Naive thymus-derived CD4-positive, alpha-beta T cell (primary cell): ENCODE data around the gene TPBGL. TPM values are rescaled to one million over a fixed set of nuclear protein-coding genes. Genes with fewer than 3 reads are reported as not detected.

Source experiments
- ATAC-seq: fragments of 150-1000 bp; cut with Tn5 transposase; 2 replicates; pipeline ENCODE4 v1.10.0; 2021; ENCODE audit warnings: mild to moderate bottlenecking, moderate library complexity
- CTCF ChIA-PET: fragments of 350-600 bp; sonication (Branson Sonifier 250); formaldehyde crosslinking; loops from one replicate; lab custom pipeline; 2021; ENCODE audit warnings: antibody characterized with exemption; lab: Charles Lee
- POLR2A ChIA-PET: fragments of 350-600 bp; sonication (Branson Sonifier 250); formaldehyde crosslinking; loops from one replicate; lab custom pipeline; 2021; ENCODE audit warnings: antibody characterized with exemption, inconsistent platforms; lab: Charles Lee
- DNase-seq, 9 donors: peaks; one replicate each; pipeline versions ENCODE4 v3.0.0 to v3.0.0-alpha.2; 2020 to 2022; ENCODE audit warnings: mixed read lengths in 1 of 9
- H3K27ac ChIP-seq: one replicate; pipeline ENCODE4 v1.7.0; 2013; ENCODE audit warnings: mild to moderate bottlenecking, low read depth, low read length, moderate library complexity
- H3K27me3 ChIP-seq, 2 donors: one replicate each; pipeline ENCODE4 v1.7.0; 2013; ENCODE audit warnings: low read length in 2 of 2, mild to moderate bottlenecking in 2 of 2, moderate library complexity in 2 of 2; ENCODE audit not compliant: control insufficient read depth in 2 of 2, insufficient read depth in 2 of 2
- H3K36me3 ChIP-seq, 3 experiments: 1 replicate in 2 of 3; 2 replicates in 1 of 3; pipeline ENCODE4 v1.7.0; 2013; ENCODE audit warnings: low read length in 3 of 3, mild to moderate bottlenecking in 3 of 3, moderate library complexity in 1 of 3; ENCODE audit not compliant: insufficient read depth in 3 of 3, control insufficient read depth in 2 of 3
- H3K4me1 ChIP-seq, 2 donors: one replicate each; pipeline ENCODE4 v1.7.0; 2013; ENCODE audit warnings: low read length in 2 of 2, mild to moderate bottlenecking in 2 of 2, moderate library complexity in 1 of 2; ENCODE audit not compliant: control insufficient read depth in 2 of 2, insufficient read depth in 2 of 2
- H3K4me3 ChIP-seq: 2 replicates; pipeline ENCODE4 v1.7.0; 2013; ENCODE audit warnings: mild to moderate bottlenecking, low read length
- H3K9me3 ChIP-seq, 3 experiments: 1 replicate in 2 of 3; 2 replicates in 1 of 3; pipeline ENCODE4 v1.7.0; 2013; ENCODE audit warnings: low read length in 3 of 3; ENCODE audit not compliant: control insufficient read depth in 2 of 3
- H3K27ac Mint-ChIP-seq, 9 donors: one replicate each; pipeline ENCODE4 v1.8.0; 2020 to 2022; ENCODE audit warnings: mixed read lengths in 9 of 9, mild to moderate bottlenecking in 8 of 9, moderate library complexity in 5 of 9, inconsistent platforms in 2 of 9
- H3K27me3 Mint-ChIP-seq, 5 donors: one replicate each; pipeline ENCODE4 v1.8.0; 2021 to 2022; ENCODE audit warnings: mixed read lengths in 5 of 5, mild to moderate bottlenecking in 1 of 5
- H3K36me3 Mint-ChIP-seq, 5 donors: one replicate each; pipeline ENCODE4 v1.8.0; 2020 to 2022; ENCODE audit warnings: mixed read lengths in 5 of 5, mild to moderate bottlenecking in 3 of 5, inconsistent platforms in 1 of 5
- H3K4me1 Mint-ChIP-seq, 7 donors: one replicate each; pipeline ENCODE4 v1.8.0; 2020 to 2022; ENCODE audit warnings: mixed read lengths in 7 of 7, mild to moderate bottlenecking in 3 of 7, inconsistent platforms in 1 of 7
- H3K4me3 Mint-ChIP-seq, 10 donors: one replicate each; pipeline ENCODE4 v1.8.0; 2020 to 2022; ENCODE audit warnings: mild to moderate bottlenecking in 10 of 10, mixed read lengths in 10 of 10, moderate library complexity in 6 of 10, inconsistent platforms in 2 of 10
- H3K9me3 Mint-ChIP-seq, 11 donors: one replicate each; pipeline ENCODE4 v1.8.0; 2020 to 2022; ENCODE audit warnings: mixed read lengths in 11 of 11, mild to moderate bottlenecking in 4 of 11, inconsistent platforms in 1 of 11, moderate library complexity in 1 of 11
- intact Hi-C, 2 donors: fragments of 100-400 bp; cut with micrococcal nuclease; formaldehyde crosslinking; loops; one replicate each; pipeline ENCODE4 v1.15.1; 2023
- polyA plus RNA-seq, 2 donors: library from polyadenylated mRNA; unstranded; fragments of 300-500 nt; fragmentation: Illumina TruSeq; gene quantifications; one replicate each; pipeline ENCODE4 v1.2.3, GENCODE V29; 2021
- total RNA-seq, 6 experiments: library from RNA in 5 of 6; stranded (reverse) in 5 of 6; gene quantifications; 1 replicate in 5 of 6; 2 replicates in 1 of 6; pipeline ENCODE4 v1.2.3 and lab custom pipeline; 2021 to 2026

Gene TPBGL
- total and polyA plus RNA-seq, 7 experiments from 2014 or later: 0.15 to 0.58 (median 0.31) TPM; not detected in 1

DNA sequence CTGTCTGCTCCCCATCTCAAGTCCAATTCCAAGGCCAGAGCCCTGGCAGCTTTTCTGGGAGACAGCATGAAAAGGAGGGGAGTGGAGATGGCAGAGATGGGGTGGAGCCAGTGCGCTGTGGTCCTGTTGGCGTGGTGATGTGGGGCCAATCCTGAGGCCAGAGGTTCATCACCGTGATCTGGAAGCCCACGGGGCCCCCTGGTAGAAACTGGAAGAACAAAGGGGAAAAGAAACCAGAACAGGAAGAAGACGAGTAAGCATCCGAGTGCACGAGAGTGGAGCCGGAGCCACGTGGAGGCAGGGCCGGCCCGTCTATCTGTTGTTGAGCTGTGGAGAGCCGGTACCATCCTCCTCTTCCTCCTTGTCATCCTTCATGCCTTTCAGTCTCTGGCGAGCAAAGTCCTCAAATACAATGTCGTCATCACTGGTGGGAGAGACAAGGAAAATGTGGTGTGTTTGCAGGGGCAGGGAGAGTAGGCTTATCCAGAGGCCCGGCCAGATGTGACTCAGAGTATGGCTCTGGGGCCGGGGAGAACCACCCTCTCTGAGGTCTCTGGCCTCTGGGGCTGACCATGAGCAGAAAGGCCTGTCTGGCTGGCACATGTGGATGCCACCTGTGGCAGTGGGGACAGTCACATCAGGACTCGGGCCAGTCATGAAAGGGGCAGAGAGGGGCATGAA lies 25.4 kb downstream of the TPBGL start:
- ChIA-PET POLR2A (interaction anchor here (0.8 kb wide), 1 partner anchor 9 kb away, joined by 5 read pairs; no protein-coding TSS in a partner anchor), CTCF (interaction anchor here (1.0 to 5.3 kb wide), 3 partner anchors 8 to 15 kb away, joined by 3 to 45 read pairs (median 5); no protein-coding TSS in a partner anchor)
- Mint-ChIP-seq H3K4me3 (peak overlapping the region in 1 of 10 donors; percentile 16), H3K4me1 (peaks cover 21 to 48% (median 39%) of the 10 kb centered on the region in 7 donors), H3K9me3 (peaks cover 0 to 2% (median 0%) of the 10 kb centered on the region in 11 donors), H3K27ac (peak overlapping the region; percentile 23 to 87 (median 69)), H3K27me3 (no peaks in the 10 kb centered on the region), H3K36me3 (peaks cover 0 to 23% (median 3%) of the 10 kb centered on the region in 5 donors)
- H3K9me3 ChIP-seq: no peaks in the 10 kb centered on the region
- peak overlapping the region; percentile 18 for H3K27ac ChIP-seq
- ATAC-seq (peak; percentile 41), DNase-seq (no peak)
- peaks cover 0 to 28% (median 0%) of the 10 kb centered on the region in 3 experiments for H3K36me3 ChIP-seq
- intact Hi-C loops: no loop called here
- H3K4me1 ChIP-seq: peaks cover 12 to 25% of the 10 kb centered on the region in 2 donors
- no peaks in the 10 kb centered on the region for H3K27me3 ChIP-seq
- no peak overlapping the region for H3K4me3 ChIP-seq

- DNase-seq (no peak), ATAC-seq (no peak)
- Histone ChIP-seq H3K27me3 (no peaks in the 10 kb centered on the region), H3K4me3 (no peak overlapping the region), H3K36me3 (peaks cover 0 to 38% (median 0%) of the 10 kb centered on the region in 3 experiments), H3K9me3 (no peaks in the 10 kb centered on the region), H3K27ac (no peak overlapping the region), H3K4me1 (peaks cover 1 to 20% of the 10 kb centered on the region in 2 donors)
- Mint-ChIP-seq H3K9me3 (peaks cover 0 to 2% (median 0%) of the 10 kb centered on the region in 11 donors), H3K27ac (peak overlapping the region in 3 of 9 donors; percentile 43 to 87 (median 78)), H3K4me1 (peaks cover 18 to 46% (median 35%) of the 10 kb centered on the region in 7 donors), H3K27me3 (no peaks in the 10 kb centered on the region), H3K4me3 (no peak overlapping the region), H3K36me3 (peaks cover 0 to 29% (median 4%) of the 10 kb centered on the region in 5 donors)
- ChIA-PET POLR2A (interaction anchor here (1.2 kb wide), 1 partner anchor 127 kb away, joined by 3 read pairs; no protein-coding TSS in a partner anchor), CTCF (no interaction called here)
- intact Hi-C loops: no loop called here
These were observed 26.8 kb downstream of the TPBGL start for GRCh38 chr11:75267171-75267970.

DNA sequence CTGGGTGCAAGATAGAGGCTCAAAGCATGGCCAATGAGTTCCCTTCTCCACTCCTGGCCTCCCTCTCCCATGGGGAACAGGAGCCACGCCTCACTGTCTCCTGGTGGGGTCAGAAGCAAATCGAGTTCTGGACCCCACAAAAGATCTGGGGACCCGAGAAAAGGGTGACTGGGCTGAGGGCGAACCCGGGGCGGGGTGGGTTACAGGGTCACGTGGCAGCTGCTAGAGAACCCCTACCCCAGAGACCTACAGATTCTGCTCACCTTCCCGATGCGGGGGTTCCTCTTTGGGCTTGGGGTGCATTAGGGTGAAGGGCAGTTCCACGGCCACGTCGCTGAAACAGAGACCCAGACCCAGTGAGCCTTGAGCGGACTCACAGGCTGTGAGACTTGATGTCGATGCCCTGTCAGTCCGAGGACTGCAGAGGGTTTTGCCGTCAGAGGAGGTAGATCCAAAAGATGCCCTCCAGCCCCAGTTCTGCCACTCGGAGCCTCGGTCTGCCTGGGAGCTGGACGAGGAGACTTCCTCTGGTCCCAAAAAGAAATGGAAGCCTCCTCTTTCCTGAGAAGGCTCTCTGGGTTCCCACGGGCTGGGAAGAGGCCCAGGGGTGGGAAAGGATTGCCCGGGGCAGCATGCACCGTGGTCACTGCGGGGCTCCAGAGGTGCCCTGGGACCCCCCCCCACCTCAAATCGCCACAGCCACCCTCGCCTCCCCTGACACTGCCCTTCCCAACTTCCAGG lies 28.2 kb downstream of the TPBGL start:
- Histone ChIP-seq H3K36me3 (peaks cover 0 to 50% (median 4%) of the 10 kb centered on the region in 3 experiments), H3K4me1 (peaks cover 4 to 31% of the 10 kb centered on the region in 2 donors)

GRCh38 chr11:75269367-75269660 lies 28.7 kb downstream of the TPBGL start:
- ATAC-seq (no peak), DNase-seq (peak in 1 of 9 donors; percentile 0)
- H3K4me3 ChIP-seq: no peak overlapping the region
- intact Hi-C loops: no loop called here
- CTCF ChIA-PET: interaction anchor here (1.2 to 14.8 kb wide), 9 partner anchors 7 to 128 kb away, joined by 4 to 416 read pairs (median 22); no protein-coding TSS in a partner anchor
- H3K4me1 ChIP-seq: peaks cover 9 to 31% of the 10 kb centered on the region in 2 donors
- H3K4me3 Mint-ChIP-seq: no peak overlapping the region
- no peaks in the 10 kb centered on the region for H3K9me3 ChIP-seq
- H3K36me3 Mint-ChIP-seq: peaks cover 0 to 33% (median 5%) of the 10 kb centered on the region in 5 donors
- H3K9me3 Mint-ChIP-seq: peaks cover 0 to 2% (median 0%) of the 10 kb centered on the region in 11 donors
- no peaks in the 10 kb centered on the region for H3K27me3 ChIP-seq
- H3K27me3 Mint-ChIP-seq: no peaks in the 10 kb centered on the region
- POLR2A ChIA-PET: interaction anchor here (0.6 to 1.1 kb wide), 2 partner anchors 14 to 258 kb away, joined by 3 read pairs; no protein-coding TSS in a partner anchor
- H3K36me3 ChIP-seq: peaks cover 0 to 51% (median 4%) of the 10 kb centered on the region in 3 experiments
- H3K4me1 Mint-ChIP-seq: peaks cover 15 to 48% (median 39%) of the 10 kb centered on the region in 7 donors
- peak overlapping the region in 1 of 9 donors; percentile 14 for H3K27ac Mint-ChIP-seq
- no peak overlapping the region for H3K27ac ChIP-seq

More for the DNA sequence above, 28.2 kb downstream of the TPBGL start:
- Histone ChIP-seq H3K9me3 (no peaks in the 10 kb centered on the region), H3K27me3 (no peaks in the 10 kb centered on the region), H3K4me3 (no peak overlapping the region), H3K27ac (no peak overlapping the region)
- Mint-ChIP-seq H3K4me3 (no peak overlapping the region), H3K4me1 (peaks cover 15 to 48% (median 39%) of the 10 kb centered on the region in 7 donors), H3K27ac (peak overlapping the region in 1 of 9 donors; percentile 14), H3K36me3 (peaks cover 0 to 29% (median 4%) of the 10 kb centered on the region in 5 donors), H3K9me3 (peaks cover 0 to 2% (median 0%) of the 10 kb centered on the region in 11 donors), H3K27me3 (no peaks in the 10 kb centered on the region)
- CTCF ChIA-PET: interaction anchor here (2.0 to 9.8 kb wide), 5 partner anchors 12 to 128 kb away, joined by 6 to 185 read pairs (median 23); no protein-coding TSS in a partner anchor
- DNase-seq (peak in 1 of 9 donors; percentile 4), ATAC-seq (no peak)
- intact Hi-C loops: no loop called here
- POLR2A ChIA-PET: interaction anchor here (0.5 to 1.2 kb wide), 4 partner anchors 10 to 258 kb away, joined by 3 read pairs; no protein-coding TSS in a partner anchor

DNA sequence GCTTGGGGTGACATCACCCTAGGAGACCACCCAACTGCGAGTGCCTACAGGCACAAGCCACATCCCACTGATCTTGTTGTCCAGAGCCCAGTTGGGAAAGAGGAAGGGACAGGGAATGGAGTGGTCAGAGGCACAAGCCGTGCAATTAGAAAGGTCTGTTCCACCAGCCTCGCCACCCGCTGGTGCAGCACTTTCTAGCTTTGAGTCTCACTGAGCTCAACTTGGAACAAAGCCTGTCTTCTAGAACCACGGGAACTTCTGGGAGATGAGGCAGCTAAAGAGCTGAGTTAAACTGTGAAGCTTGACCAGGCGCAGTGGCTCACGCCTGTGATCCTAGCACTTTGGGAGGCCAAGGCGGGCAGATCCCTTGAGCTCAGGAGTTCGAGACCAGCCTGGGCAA lies 29.3 kb downstream of the TPBGL start:
- peaks cover 0 to 51% (median 4%) of the 10 kb centered on the region in 3 experiments for H3K36me3 ChIP-seq
- DNase-seq (peak in 1 of 9 donors; percentile 0), ATAC-seq (no peak)
- peaks cover 16 to 48% (median 35%) of the 10 kb centered on the region in 7 donors for H3K4me1 Mint-ChIP-seq
- POLR2A ChIA-PET: interaction anchor here (1.2 to 8.4 kb wide), 2 partner anchors 7 to 22 kb away, joined by 3 to 104 read pairs; no protein-coding TSS in a partner anchor
- no peaks in the 10 kb centered on the region for H3K27me3 ChIP-seq
- intact Hi-C loops: no loop called here
- CTCF ChIA-PET: interaction anchor here (1.2 to 14.8 kb wide), 12 partner anchors 8 to 247 kb away, joined by 4 to 416 read pairs (median 14); partner anchors contain the start of gene TPBGL
- H3K9me3 ChIP-seq: no peaks in the 10 kb centered on the region
- H3K27ac ChIP-seq: no peak overlapping the region
- H3K4me1 ChIP-seq: peaks cover 13 to 33% of the 10 kb centered on the region in 2 donors
- H3K9me3 Mint-ChIP-seq: peaks cover 0 to 2% (median 0%) of the 10 kb centered on the region in 11 donors
- no peak overlapping the region for H3K4me3 ChIP-seq
- H3K4me3 Mint-ChIP-seq: no peak overlapping the region
- peak overlapping the region in 2 of 9 donors; percentile 32 to 41 for H3K27ac Mint-ChIP-seq
- peaks cover 0 to 33% (median 5%) of the 10 kb centered on the region in 5 donors for H3K36me3 Mint-ChIP-seq
- no peaks in the 10 kb centered on the region for H3K27me3 Mint-ChIP-seq
